GM12878 (cell line): Measurements from ENCODE around the gene IRAK4.

ENCODE experiments used
- CBX5 ChIP-seq: sonication (generic); IDR thresholded peaks from 2 replicates; pipeline ENCODE4 v1.6.1; 2016; ENCODE audit warnings: low read depth, moderate library complexity, mild to moderate bottlenecking, inconsistent platforms
- CTCF ChIP-seq, 3 experiments: IDR thresholded peaks in 2 of 3; conservative IDR thresholded peaks in 1 of 3; 2 replicates each; pipeline ENCODE4 v1.5.1; 2011; ENCODE audit warnings: low read depth in 3 of 3, low read length in 3 of 3, mild to moderate bottlenecking in 3 of 3, control low read depth in 2 of 3, moderate library complexity in 2 of 3, inconsistent platforms in 1 of 3, mixed read lengths in 1 of 3; ENCODE audit not compliant: control insufficient read depth in 2 of 3, insufficient read depth in 1 of 3; ENCODE audit errors: extremely low read depth in 1 of 3
- EP300 ChIP-seq, 2 experiments: fragments of 150-350 bp in 1 of 2; IDR thresholded peaks; 2 replicates each; pipeline ENCODE4 v1.6.1; 2011 to 2012; ENCODE audit warnings: low read depth in 2 of 2, low read length in 2 of 2, borderline replicate concordance in 1 of 2, improper control_type of control experiment in 1 of 2, inconsistent platforms in 1 of 2; ENCODE audit not compliant: control insufficient read depth in 1 of 2
- EZH2 ChIP-seq: IDR thresholded peaks from 2 replicates; pipeline ENCODE4 v1.6.1; 2012; ENCODE audit warnings: low read depth, mild to moderate bottlenecking, control low read depth, inconsistent platforms, low read length, borderline replicate concordance; ENCODE audit not compliant: control insufficient read depth
- HDGF ChIP-seq: fragments of 450-650 bp; IDR thresholded peaks from 2 replicates; pipeline ENCODE4 v1.6.1; 2016; ENCODE audit warnings: antibody characterized with exemption
- PKNOX1 ChIP-seq: fragments of 450-650 bp; IDR thresholded peaks from 2 replicates; pipeline ENCODE4 v1.6.1; 2016; ENCODE audit warnings: mild to moderate bottlenecking
- POLR2A ChIP-seq: IDR thresholded peaks from 2 replicates; pipeline ENCODE4 v1.6.1; 2011; ENCODE audit warnings: low read depth, mild to moderate bottlenecking, low read length
- SUPT20H ChIP-seq: IDR thresholded peaks from 2 replicates; pipeline ENCODE4 v1.6.1; 2011; ENCODE audit warnings: low read depth, mild to moderate bottlenecking, low read length, moderate library complexity, borderline replicate concordance; ENCODE audit not compliant: control insufficient read depth
- YY1 ChIP-seq: IDR thresholded peaks from 2 replicates; pipeline ENCODE4 v1.6.1; 2011; ENCODE audit warnings: low read depth, mild to moderate bottlenecking, low read length
- TF ChIP-seq, protein P1 (sequence below): IDR thresholded peaks from 2 replicates; pipeline ENCODE4 v1.6.1; 2012; ENCODE audit warnings: low read depth, low read length, improper control_type of control experiment

DNA sequence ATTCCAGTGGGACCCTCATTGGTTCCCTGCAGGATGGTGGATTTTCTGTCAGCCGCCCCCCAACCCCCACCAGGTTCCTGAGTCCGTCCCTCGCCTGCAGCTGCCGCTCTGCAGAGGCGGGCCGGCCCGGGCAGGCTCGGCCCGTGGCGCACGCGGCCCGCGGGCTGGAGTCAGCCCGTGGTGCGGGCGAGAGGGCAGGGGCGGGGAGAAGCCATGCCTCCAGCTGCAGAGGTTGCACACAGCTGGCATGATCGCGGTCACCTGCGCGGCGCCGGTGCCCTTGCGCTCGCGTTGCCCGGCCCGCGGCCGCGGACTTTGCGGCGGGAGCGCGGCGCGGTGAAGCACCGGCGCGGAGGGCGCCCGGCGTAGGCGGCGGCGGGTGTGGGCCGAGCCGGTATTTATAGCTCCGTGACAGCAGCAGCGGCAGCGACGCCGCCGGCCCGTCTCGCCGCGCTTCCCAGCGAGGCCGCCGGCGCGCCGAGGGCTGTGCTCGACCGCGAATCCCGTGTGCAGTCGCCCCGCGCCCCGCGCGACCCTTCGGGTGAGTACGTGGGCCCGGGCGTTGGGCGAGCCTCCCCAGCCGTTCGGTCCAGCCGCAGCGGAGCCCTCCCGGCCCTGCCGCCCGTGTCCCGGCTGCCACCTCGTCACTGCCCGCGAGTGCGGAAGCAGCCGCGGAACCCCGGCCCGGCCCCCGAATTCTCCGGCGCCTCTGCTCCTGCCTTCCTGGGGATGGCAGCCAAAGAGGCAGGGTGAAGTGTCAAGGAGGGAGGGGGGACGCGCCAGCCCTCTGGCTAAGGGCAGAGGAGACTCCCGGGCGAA, 77.1 kb downstream of the IRAK4 start, which contains the start of gene TMEM117:
- TF ChIP-seq EP300 (IDR thresholded peaks at IDR 0.05; ENCODE audit: borderline replicate concordance in 1 of 2, control insufficient read depth in 1 of 2, low read depth in 2 of 2, low read length in 2 of 2) = no peak
- TF ChIP-seq, protein P1, sequence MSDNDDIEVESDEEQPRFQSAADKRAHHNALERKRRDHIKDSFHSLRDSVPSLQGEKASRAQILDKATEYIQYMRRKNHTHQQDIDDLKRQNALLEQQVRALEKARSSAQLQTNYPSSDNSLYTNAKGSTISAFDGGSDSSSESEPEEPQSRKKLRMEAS = no peak
- TF ChIP-seq YY1 = 0 out of 2 replicates have a peak, but pooled peaks have one; percentile 27
- peak; percentile 87 for TF ChIP-seq POLR2A
- no peak for TF ChIP-seq CTCF (IDR thresholded peaks at IDR 0.05 in 2 of 3, conservative IDR thresholded peaks at IDR 0.05 in 1 of 3; ENCODE audit: control insufficient read depth in 2 of 3, extremely low read depth in 1 of 3, insufficient read depth in 1 of 3, low read depth in 3 of 3, low read length in 3 of 3)
- TF ChIP-seq PKNOX1 = no peak
- TF ChIP-seq HDGF = no peak
- no peak for TF ChIP-seq CBX5
- no peak for TF ChIP-seq SUPT20H
- no peak for TF ChIP-seq EZH2
